RWPE2 (cell line): Measurements from ENCODE around the gene IFT22.
"Not testable (repeated sequence)": the region's sequence is repeated elsewhere in the genome, so short reads cannot be mapped to it uniquely, and the experiment has no call there.

ENCODE experiments used
- ATAC-seq: fragments of 200-7000 bp; cut with Tn5 transposase; 3 replicates; pipeline ENCODE4 v1.9.1; 2021; ENCODE audit warnings: low read depth
- DNase-seq: peaks from one replicate; pipeline ENCODE4 v3.0.0-alpha.2; 2020; ENCODE audit warnings: low spot score
- H3K27ac ChIP-seq: fragments of 450-650 bp; 2 replicates; pipeline ENCODE4 v1.5.1; 2017; ENCODE audit warnings: mild to moderate bottlenecking; ENCODE audit not compliant: poor library complexity, severe bottlenecking
- H3K27me3 ChIP-seq: fragments of 250-450 bp; sonication (Bioruptor Pico); 2 replicates; pipeline ENCODE4 v1.5.1; 2021; ENCODE audit warnings: mild to moderate bottlenecking, moderate library complexity; ENCODE audit not compliant: insufficient read depth, poor library complexity, severe bottlenecking
- H3K36me3 ChIP-seq: fragments of 250-450 bp; sonication (Bioruptor Pico); 2 replicates; pipeline ENCODE4 v1.5.1; 2020; ENCODE audit warnings: low read depth, mild to moderate bottlenecking, moderate library complexity
- H3K4me1 ChIP-seq: fragments of 250-450 bp; sonication (Bioruptor Pico); 2 replicates; pipeline ENCODE4 v1.5.1; 2021; ENCODE audit warnings: mild to moderate bottlenecking, moderate library complexity; ENCODE audit not compliant: insufficient read depth, poor library complexity, severe bottlenecking
- H3K4me3 ChIP-seq: fragments of 250-450 bp; sonication (Bioruptor Pico); 2 replicates; pipeline ENCODE4 v1.5.1; 2021; ENCODE audit warnings: mild to moderate bottlenecking, moderate library complexity; ENCODE audit not compliant: severe bottlenecking
- H3K9me3 ChIP-seq: fragments of 250-450 bp; sonication (Bioruptor Pico); 2 replicates; pipeline ENCODE4 v1.5.1; 2021; ENCODE audit warnings: mild to moderate bottlenecking, moderate library complexity; ENCODE audit not compliant: severe bottlenecking
- CTCF ChIP-seq: fragments of 450-650 bp; IDR thresholded peaks from one replicate; pipeline ENCODE4 v1.5.1; 2017; ENCODE audit warnings: mild to moderate bottlenecking, moderate library complexity; ENCODE audit not compliant: poor library complexity, severe bottlenecking

IFT22 gene

GRCh38 chr7:101357433-101357832 lies 35.8 kb upstream of the IFT22 start:
- no peak for TF ChIP-seq CTCF
- no peak overlapping the region for H3K4me3 ChIP-seq
- no peaks in the 10 kb centered on the region for H3K4me1 ChIP-seq
- H3K36me3 ChIP-seq, result no peaks in the 10 kb centered on the region
- H3K9me3 ChIP-seq, result no peaks in the 10 kb centered on the region
- H3K27me3 ChIP-seq, result peaks cover 4% of the 10 kb centered on the region
- ATAC-seq (no peak), DNase-seq (no peak)
- H3K27ac ChIP-seq, result no peak overlapping the region

- no peak overlapping the region for H3K27ac ChIP-seq
Measured at GRCh38 chr7:101352920-101353308, 31.3 kb upstream of the IFT22 start.

GRCh38 chr7:101349300-101349699 lies 27.7 kb upstream of the IFT22 start:
- not testable (repeated sequence) for H3K27ac ChIP-seq, DNase-seq, H3K27me3 ChIP-seq, H3K9me3 ChIP-seq, ATAC-seq, H3K36me3 ChIP-seq, H3K4me3 ChIP-seq, H3K4me1 ChIP-seq

More at GRCh38 chr7:101352920-101353308, 31.3 kb upstream of the IFT22 start:
- Histone ChIP-seq H3K36me3 (no peaks in the 10 kb centered on the region), H3K27me3 (no peaks in the 10 kb centered on the region), H3K4me3 (no peak overlapping the region), H3K4me1 (no peaks in the 10 kb centered on the region), H3K9me3 (no peaks in the 10 kb centered on the region)
- ATAC-seq, result no peak
- no peak for DNase-seq
- TF ChIP-seq CTCF, result no peak

GRCh38 chr7:101348456-101349067 lies 26.9 kb upstream of the IFT22 start:
- not testable (repeated sequence) for DNase-seq, H3K4me1 ChIP-seq, ATAC-seq, H3K4me3 ChIP-seq, H3K27me3 ChIP-seq, H3K36me3 ChIP-seq, H3K9me3 ChIP-seq, H3K27ac ChIP-seq

GRCh38 chr7:101347477-101347876 lies 25.9 kb upstream of the IFT22 start:
- Histone ChIP-seq H3K4me3 (no peak overlapping the region), H3K27me3 (no peaks in the 10 kb centered on the region), H3K36me3 (no peaks in the 10 kb centered on the region), H3K4me1 (no peaks in the 10 kb centered on the region), H3K9me3 (no peaks in the 10 kb centered on the region), H3K27ac (no peak overlapping the region)
- ATAC-seq, result no peak
- DNase-seq, result no peak
- TF ChIP-seq CTCF, result no peak

GRCh38 chr7:101342892-101343291 lies 21.3 kb upstream of the IFT22 start:
- H3K4me3 ChIP-seq, result no peak overlapping the region
- no peak for DNase-seq
- ATAC-seq, result no peak
- H3K9me3 ChIP-seq, result no peaks in the 10 kb centered on the region
- H3K36me3 ChIP-seq, result no peaks in the 10 kb centered on the region
- no peak for TF ChIP-seq CTCF
- H3K4me1 ChIP-seq, result no peaks in the 10 kb centered on the region
- H3K27me3 ChIP-seq, result no peaks in the 10 kb centered on the region
- no peak overlapping the region for H3K27ac ChIP-seq
